Type B pancreatic cell (in vitro differentiated cells): ENCODE data around the gene NEK5. TPM values are rescaled to one million over a fixed set of nuclear protein-coding genes. Genes with fewer than 3 reads are reported as not detected.
"Not testable (repeated sequence)": the region's sequence is repeated elsewhere in the genome, so short reads cannot be mapped to it uniquely, and the experiment has no call there.

ENCODE experiments used
- DNase-seq: peaks from one replicate; pipeline ENCODE4 v3.0.0; 2021; ENCODE audit warnings: mixed read lengths; ENCODE audit not compliant: unreplicated experiment; ENCODE audit errors: extremely low spot score
- H3K27ac Mint-ChIP-seq: 2 replicates; pipeline ENCODE4 v1.8.0; 2021; ENCODE audit warnings: mild to moderate bottlenecking, mixed read lengths
- H3K27me3 Mint-ChIP-seq: 2 replicates; pipeline ENCODE4 v1.8.0; 2021; ENCODE audit warnings: mixed read lengths
- H3K36me3 Mint-ChIP-seq: 2 replicates; pipeline ENCODE4 v1.8.0; 2021; ENCODE audit warnings: mixed read lengths
- H3K4me1 Mint-ChIP-seq: one replicate; pipeline ENCODE4 v1.8.0; 2021; ENCODE audit warnings: mixed read lengths; ENCODE audit not compliant: unreplicated experiment
- H3K4me3 Mint-ChIP-seq: 2 replicates; pipeline ENCODE4 v1.8.0; 2021; ENCODE audit warnings: mild to moderate bottlenecking, mixed read lengths
- H3K9me3 Mint-ChIP-seq: 2 replicates; pipeline ENCODE4 v1.8.0; 2021; ENCODE audit warnings: mixed read lengths
- total RNA-seq: library from RNA; stranded (reverse); gene quantifications from 2 replicates; pipeline ENCODE4 v1.2.1, GENCODE V29; 2021; ENCODE audit warnings: low replicate concordance
- TF ChIP-seq, protein P1 (sequence below): fragments of 200-600 bp; sonication (generic); conservative IDR thresholded peaks from 2 replicates; pipeline ENCODE4 v1.5.0; 2021; ENCODE audit warnings: antibody characterized with exemption, mild to moderate bottlenecking

The NEK5 gene
- total RNA-seq, 1 donor from 2014 or later, result 5.2 TPM

DNA sequence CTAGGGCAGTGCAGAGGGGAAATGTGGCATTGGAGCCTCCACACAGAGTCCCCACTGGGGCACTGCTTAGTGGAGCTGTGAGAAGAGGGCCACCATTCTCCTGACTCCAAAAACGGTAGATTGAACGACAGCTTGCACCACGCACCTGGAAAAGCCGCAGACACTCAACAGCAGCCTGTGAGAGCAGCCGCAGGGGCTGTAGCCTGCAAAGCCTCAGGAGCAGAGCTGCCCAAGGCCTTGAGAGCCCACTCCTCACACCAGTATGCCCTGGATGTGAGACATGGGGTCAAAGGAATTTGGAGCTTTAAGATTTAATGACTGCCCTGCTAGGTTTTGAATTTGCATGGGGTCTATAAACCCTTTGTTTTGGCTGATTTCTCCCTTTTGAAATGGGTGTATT, 31.7 kb downstream of the NEK5 start:
- H3K27me3 Mint-ChIP-seq, result no peaks in the 10 kb centered on the region
- no peaks in the 10 kb centered on the region for H3K4me1 Mint-ChIP-seq
- H3K36me3 Mint-ChIP-seq, result no peaks in the 10 kb centered on the region
- H3K4me3 Mint-ChIP-seq, result no peak overlapping the region
- DNase-seq, result no peak
- TF ChIP-seq, protein P1, sequence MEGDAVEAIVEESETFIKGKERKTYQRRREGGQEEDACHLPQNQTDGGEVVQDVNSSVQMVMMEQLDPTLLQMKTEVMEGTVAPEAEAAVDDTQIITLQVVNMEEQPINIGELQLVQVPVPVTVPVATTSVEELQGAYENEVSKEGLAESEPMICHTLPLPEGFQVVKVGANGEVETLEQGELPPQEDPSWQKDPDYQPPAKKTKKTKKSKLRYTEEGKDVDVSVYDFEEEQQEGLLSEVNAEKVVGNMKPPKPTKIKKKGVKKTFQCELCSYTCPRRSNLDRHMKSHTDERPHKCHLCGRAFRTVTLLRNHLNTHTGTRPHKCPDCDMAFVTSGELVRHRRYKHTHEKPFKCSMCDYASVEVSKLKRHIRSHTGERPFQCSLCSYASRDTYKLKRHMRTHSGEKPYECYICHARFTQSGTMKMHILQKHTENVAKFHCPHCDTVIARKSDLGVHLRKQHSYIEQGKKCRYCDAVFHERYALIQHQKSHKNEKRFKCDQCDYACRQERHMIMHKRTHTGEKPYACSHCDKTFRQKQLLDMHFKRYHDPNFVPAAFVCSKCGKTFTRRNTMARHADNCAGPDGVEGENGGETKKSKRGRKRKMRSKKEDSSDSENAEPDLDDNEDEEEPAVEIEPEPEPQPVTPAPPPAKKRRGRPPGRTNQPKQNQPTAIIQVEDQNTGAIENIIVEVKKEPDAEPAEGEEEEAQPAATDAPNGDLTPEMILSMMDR, result no peak
- no peak overlapping the region for H3K27ac Mint-ChIP-seq
- no peaks in the 10 kb centered on the region for H3K9me3 Mint-ChIP-seq

DNA sequence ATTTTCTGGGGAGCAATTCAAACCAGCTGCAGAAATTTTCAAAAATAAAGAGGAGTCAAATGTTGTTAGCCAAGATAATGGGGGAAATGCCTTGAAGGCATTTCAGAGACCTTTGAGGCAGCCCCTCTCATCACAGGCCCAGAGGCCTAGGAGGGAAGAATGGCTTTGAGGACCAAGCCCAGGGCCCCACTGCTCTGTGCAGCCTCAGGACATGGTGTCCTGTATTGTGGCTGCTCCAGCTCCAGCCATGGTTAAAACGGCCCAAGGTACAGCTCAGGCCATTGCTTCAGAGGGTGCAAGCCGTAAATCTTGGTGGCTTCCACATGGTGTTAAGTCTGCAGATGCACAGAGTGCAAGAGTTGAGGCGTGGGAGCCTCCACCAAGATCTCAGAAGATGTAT, 32.1 kb downstream of the NEK5 start:
- Mint-ChIP-seq H3K27ac (no peak overlapping the region), H3K27me3 (no peaks in the 10 kb centered on the region), H3K36me3 (no peaks in the 10 kb centered on the region), H3K4me1 (no peaks in the 10 kb centered on the region), H3K9me3 (no peaks in the 10 kb centered on the region), H3K4me3 (no peak overlapping the region)
- no peak for DNase-seq
- TF ChIP-seq, protein P1, result no peak

- Mint-ChIP-seq H3K27ac (no peak overlapping the region), H3K27me3 (no peaks in the 10 kb centered on the region), H3K4me3 (no peak overlapping the region), H3K9me3 (no peaks in the 10 kb centered on the region), H3K4me1 (no peaks in the 10 kb centered on the region), H3K36me3 (no peaks in the 10 kb centered on the region)
- TF ChIP-seq, protein P1, result no peak
- no peak for DNase-seq
Measured at GRCh38 chr13:52096062-52096461, 32.8 kb downstream of the NEK5 start.

DNA sequence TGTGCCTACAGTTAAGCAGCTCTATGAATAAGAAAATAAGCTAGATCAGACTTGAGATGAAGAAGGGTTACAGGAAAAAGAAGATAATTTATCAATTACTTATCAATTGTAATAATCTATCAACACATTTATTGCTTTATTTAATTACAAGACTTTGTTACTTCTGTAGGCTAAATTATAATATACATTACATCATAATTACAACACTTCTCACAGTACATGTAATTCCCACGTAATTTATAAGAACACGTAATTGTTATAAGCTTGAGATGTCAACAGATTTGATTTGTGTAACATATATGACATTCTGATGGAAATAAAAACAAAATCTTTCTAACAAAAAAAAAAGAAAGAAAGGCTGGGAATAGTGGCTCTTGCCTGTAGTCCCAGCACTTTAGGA, 36.8 kb downstream of the NEK5 start:
- TF ChIP-seq, protein P1, result no peak
- Mint-ChIP-seq H3K4me3 (no peak overlapping the region), H3K27me3 (no peaks in the 10 kb centered on the region), H3K9me3 (no peaks in the 10 kb centered on the region), H3K4me1 (no peaks in the 10 kb centered on the region), H3K27ac (no peak overlapping the region), H3K36me3 (no peaks in the 10 kb centered on the region)
- DNase-seq, result no peak

DNA sequence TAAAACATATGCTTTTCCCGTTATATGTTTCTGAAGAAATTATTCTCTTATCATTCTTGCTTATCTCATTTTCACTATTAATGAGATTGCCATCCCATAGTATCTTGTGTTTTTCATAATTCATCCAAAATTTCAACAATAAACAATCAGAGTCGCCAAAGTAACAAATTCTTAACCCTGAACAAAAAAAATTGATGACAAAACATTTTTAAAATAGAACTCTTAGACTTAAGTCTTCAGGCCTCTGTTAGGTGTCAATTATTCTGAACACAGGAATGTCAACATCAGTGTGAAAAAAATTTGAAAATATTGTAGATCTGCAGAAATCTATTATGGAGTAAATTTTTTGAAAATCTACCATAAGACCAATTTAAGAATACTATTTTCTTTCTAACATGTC, 37.4 kb downstream of the NEK5 start:
- no peak for DNase-seq
- H3K4me1 Mint-ChIP-seq, result no peaks in the 10 kb centered on the region
- no peak overlapping the region for H3K27ac Mint-ChIP-seq
- TF ChIP-seq, protein P1, result no peak
- no peak overlapping the region for H3K4me3 Mint-ChIP-seq
- H3K9me3 Mint-ChIP-seq, result no peaks in the 10 kb centered on the region
- H3K36me3 Mint-ChIP-seq, result no peaks in the 10 kb centered on the region
- H3K27me3 Mint-ChIP-seq, result no peaks in the 10 kb centered on the region

- no peaks in the 10 kb centered on the region for H3K9me3 Mint-ChIP-seq
- H3K4me3 Mint-ChIP-seq, result no peak overlapping the region
- no peaks in the 10 kb centered on the region for H3K4me1 Mint-ChIP-seq
- no peak overlapping the region for H3K27ac Mint-ChIP-seq
- TF ChIP-seq, protein P1, result no peak
- DNase-seq, result no peak
- no peaks in the 10 kb centered on the region for H3K27me3 Mint-ChIP-seq
- no peaks in the 10 kb centered on the region for H3K36me3 Mint-ChIP-seq
Measured at GRCh38 chr13:52085421-52085820, 43.5 kb downstream of the NEK5 start.

GRCh38 chr13:52084981-52085380, 43.9 kb downstream of the NEK5 start:
- not testable (repeated sequence) for H3K27me3 Mint-ChIP-seq, H3K4me3 Mint-ChIP-seq, H3K4me1 Mint-ChIP-seq, DNase-seq, H3K9me3 Mint-ChIP-seq, H3K27ac Mint-ChIP-seq, H3K36me3 Mint-ChIP-seq
